DMS 273 (cell line): ENCODE measurements around the gene GLIPR2.

Experiments used
- DNase-seq: peaks from one replicate; lab custom pipeline; 2025; ENCODE audit not compliant: unreplicated experiment; lab: John Stamatoyannopoulos, UW

Gene GLIPR2

DNA sequence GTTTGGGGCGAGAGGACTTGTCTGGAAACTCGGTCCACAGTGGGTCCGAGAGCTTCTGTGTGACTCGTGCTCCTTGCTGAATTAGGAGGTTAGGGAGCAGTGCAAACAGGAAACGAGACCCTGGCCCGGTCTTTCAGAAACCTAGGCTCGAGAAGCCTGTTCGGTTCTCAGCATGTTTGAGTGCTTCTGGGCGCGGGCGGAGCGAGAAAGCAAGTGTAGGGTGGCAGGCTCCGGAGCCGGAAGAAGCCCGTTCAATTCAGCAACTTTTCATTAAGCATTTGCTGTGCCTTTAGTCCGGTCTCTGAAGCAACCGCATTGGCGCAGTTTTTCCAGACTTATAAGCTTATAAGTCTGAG is 54.7 kb downstream of the GLIPR2 start:
- DNase-seq, result peak; percentile 58

DNA sequence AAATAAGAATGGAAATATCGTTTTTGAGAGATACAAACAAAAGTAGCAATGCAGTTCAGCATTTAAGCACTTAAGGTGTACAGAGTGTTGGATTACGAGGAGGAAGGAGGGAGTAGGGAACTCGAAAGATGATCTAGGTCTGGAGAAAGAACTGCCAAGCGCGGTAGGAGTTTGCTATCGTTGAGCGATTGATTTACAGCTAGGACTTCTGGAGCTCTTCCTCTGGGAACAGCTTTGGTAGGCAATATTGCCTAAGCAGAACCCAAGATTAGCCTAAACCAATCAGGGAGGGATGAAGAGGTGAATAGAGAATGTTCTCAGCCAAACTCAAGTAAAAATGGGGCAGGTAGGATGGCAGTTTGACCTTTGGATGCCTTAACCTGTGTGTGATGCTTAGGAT is 55.2 kb downstream of the GLIPR2 start:
- peak; percentile 38 for DNase-seq

- DNase-seq, result peak; percentile 60
These were observed 55.7 kb downstream of the GLIPR2 start for GRCh38 chr9:36192196-36192595.

- DNase-seq, result no peak
These were observed 56.5 kb downstream of the GLIPR2 start for GRCh38 chr9:36193023-36193422.

DNA sequence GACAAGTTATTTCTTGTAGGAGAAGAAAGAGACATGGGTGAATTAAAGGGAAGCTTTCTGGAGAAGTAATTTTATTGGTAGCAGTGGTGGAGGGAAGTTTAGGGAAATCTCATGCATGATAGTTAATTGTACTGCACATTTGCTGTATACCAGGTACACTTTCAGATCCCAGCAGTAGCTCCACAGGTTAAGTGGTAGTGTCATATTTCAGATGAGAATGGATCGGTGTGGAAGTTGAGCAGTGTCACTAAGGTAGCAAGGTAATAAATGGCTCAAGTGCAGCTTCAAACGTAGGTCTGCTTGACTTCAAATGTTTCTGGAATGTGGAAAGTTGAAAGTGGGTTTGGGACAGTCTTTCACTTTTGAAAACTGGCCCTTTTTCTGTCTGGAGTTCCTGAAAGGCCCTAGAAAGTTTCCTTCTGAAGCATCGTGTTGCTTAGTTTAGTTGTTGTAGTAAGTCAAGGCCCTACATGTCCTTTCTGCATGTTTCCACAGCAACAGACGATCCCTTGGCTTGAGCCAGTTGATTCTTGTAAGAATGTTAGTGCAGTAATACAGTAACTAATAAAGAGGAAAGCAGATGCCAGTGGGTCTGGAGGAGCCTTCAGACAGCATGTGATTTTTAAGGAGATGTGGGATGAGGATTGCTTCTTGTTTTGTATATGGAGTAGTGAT is 57.9 kb downstream of the GLIPR2 start:
- no peak for DNase-seq

GRCh38 chr9:36204906-36205547 is 68.5 kb downstream of the GLIPR2 start:
- DNase-seq, result peak; percentile 20

GRCh38 chr9:36207016-36207415 is 70.5 kb downstream of the GLIPR2 start:
- DNase-seq, result no peak

- no peak for DNase-seq
These were observed 71.0 kb downstream of the GLIPR2 start for GRCh38 chr9:36207546-36208012.

GRCh38 chr9:36208521-36209253 is 72.2 kb downstream of the GLIPR2 start:
- no peak for DNase-seq

DNA sequence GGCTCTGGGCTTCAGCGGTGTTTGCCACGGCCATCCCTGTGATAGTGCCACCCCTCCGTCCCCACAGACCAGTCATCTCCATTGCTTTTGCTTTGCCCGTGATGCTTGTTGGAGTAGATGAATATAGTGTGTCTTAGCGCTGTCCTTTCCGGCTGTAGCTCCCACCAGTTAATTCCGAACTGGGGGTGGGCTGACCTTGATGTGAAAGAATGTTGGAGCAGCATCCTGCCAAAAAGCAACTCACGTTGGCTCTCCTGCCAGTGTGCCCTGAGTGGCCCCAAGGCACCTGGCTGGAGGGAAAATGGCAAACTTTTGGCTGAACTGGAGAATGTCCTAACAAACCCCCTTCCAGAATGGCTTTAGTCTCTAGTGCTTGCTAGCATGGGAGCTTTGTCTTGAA is 74.2 kb downstream of the GLIPR2 start:
- no peak for DNase-seq

- no peak for DNase-seq
These were observed 75.0 kb downstream of the GLIPR2 start for GRCh38 chr9:36211510-36211909.

GRCh38 chr9:36213387-36213786 is 76.9 kb downstream of the GLIPR2 start:
- DNase-seq, result no peak
